ENCODE measurements around the gene ADAMTSL1. TPM values are rescaled to one million over a fixed set of nuclear protein-coding genes. Genes with fewer than 3 reads are reported as not detected.

Gene ADAMTSL1
- total and polyA plus RNA-seq, 2 donors from 2014 or later = 3.0 to 27.3 TPM

DNA sequence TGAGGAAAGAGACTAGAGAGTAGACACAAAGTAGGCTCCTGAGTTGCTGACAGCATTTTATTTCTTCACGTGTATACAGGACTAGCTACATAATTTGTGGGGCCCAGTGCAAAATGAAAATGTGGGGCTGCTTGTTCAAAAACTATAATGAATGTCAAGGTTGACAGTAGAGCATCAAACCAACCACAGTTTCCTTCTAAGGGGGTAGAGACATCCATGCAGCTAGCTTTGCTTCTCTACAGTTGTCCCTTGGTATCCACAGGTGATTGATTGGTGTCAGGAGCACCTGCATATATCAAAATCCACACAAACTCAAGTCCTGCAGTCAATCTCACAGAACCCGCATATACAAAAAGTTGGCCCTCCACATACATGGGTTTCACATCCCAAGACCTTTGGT, 429.5 kb downstream of the ADAMTSL1 start:
- H3K4me1 ChIP-seq (ENCODE audit: control insufficient read depth in 2 of 3, insufficient read depth in 2 of 3, low read depth in 1 of 3, low read length in 3 of 3) = no peaks in the 10 kb centered on the region
- FAIRE-seq = no peak
- no peak overlapping the region for H3K9ac ChIP-seq (ENCODE audit: low read length in 3 of 3)
- peaks cover 0 to 8% (median 0%) of the 10 kb centered on the region in 3 donors for H3K9me3 ChIP-seq (ENCODE audit: control insufficient read depth in 2 of 3, insufficient read depth in 1 of 3, low read length in 3 of 3)
- intact Hi-C loops (cut with DNase I) = no loop called here
- no peak for DNase-seq
- H3K36me3 ChIP-seq (ENCODE audit: control insufficient read depth in 2 of 3, insufficient read depth in 3 of 3, low read length in 3 of 3) = no peaks in the 10 kb centered on the region
- no peak overlapping the region for H3K4me3 ChIP-seq (ENCODE audit: low read length in 3 of 3)
- H3K27ac ChIP-seq (ENCODE audit: low read depth in 2 of 2, low read length in 2 of 2) = no peak overlapping the region
- no peaks in the 10 kb centered on the region for H3K27me3 ChIP-seq (ENCODE audit: control insufficient read depth, insufficient read depth, low read length)
- TF ChIP-seq, protein P1, sequence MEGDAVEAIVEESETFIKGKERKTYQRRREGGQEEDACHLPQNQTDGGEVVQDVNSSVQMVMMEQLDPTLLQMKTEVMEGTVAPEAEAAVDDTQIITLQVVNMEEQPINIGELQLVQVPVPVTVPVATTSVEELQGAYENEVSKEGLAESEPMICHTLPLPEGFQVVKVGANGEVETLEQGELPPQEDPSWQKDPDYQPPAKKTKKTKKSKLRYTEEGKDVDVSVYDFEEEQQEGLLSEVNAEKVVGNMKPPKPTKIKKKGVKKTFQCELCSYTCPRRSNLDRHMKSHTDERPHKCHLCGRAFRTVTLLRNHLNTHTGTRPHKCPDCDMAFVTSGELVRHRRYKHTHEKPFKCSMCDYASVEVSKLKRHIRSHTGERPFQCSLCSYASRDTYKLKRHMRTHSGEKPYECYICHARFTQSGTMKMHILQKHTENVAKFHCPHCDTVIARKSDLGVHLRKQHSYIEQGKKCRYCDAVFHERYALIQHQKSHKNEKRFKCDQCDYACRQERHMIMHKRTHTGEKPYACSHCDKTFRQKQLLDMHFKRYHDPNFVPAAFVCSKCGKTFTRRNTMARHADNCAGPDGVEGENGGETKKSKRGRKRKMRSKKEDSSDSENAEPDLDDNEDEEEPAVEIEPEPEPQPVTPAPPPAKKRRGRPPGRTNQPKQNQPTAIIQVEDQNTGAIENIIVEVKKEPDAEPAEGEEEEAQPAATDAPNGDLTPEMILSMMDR (IDR thresholded peaks at IDR 0.05; ENCODE audit: borderline replicate concordance, extremely low read depth, insufficient read depth) = no peak

DNA sequence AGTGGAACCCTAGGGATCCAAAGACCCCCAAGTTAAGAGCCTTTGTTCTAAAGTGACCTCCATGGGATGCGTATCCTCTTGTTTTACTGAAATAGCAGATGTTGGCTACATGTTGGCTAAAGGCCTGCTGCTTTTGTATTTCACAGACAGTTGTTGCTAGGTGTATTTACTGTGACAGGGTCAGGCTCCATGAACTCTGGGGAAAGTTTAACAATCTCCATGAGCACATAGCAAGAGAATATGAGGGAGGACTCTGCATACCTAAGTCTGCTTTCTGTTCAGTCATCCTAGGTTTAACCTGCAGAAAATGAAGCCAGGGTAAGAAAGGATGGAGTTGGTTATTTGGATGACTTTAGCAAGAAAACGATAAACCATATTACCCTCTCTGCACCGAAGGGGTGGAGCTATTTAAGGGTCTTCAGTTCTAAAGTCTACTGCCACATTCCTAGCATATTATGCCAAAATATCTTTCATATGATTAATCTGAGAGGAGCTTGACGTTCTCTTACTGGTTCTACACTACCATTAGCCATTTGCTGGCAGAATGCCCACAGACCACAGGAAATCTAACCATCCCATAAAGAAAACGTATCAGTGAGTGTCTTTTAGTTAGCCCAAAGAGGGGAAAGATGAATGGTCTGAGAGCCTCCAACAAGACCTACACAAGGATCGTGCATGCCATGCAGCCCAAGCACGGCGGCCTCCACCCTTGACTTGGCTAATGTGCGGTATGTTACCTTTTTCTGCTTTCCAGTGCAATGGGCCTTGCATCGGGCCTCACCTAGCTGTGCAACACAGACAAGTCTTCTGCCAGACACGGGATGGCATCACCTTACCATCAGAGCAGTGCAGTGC, 431.3 kb downstream of the ADAMTSL1 start:
- intact Hi-C loops (cut with DNase I) = no loop called here
- H3K9ac ChIP-seq (ENCODE audit: low read length in 3 of 3) = no peak overlapping the region
- H3K4me1 ChIP-seq (ENCODE audit: control insufficient read depth in 2 of 3, insufficient read depth in 2 of 3, low read depth in 1 of 3, low read length in 3 of 3) = no peaks in the 10 kb centered on the region
- no peaks in the 10 kb centered on the region for H3K36me3 ChIP-seq (ENCODE audit: control insufficient read depth in 2 of 3, insufficient read depth in 3 of 3, low read length in 3 of 3)
- peaks cover 0 to 8% (median 0%) of the 10 kb centered on the region in 3 donors for H3K9me3 ChIP-seq (ENCODE audit: control insufficient read depth in 2 of 3, insufficient read depth in 1 of 3, low read length in 3 of 3)
- TF ChIP-seq, protein P1 (IDR thresholded peaks at IDR 0.05; ENCODE audit: borderline replicate concordance, extremely low read depth, insufficient read depth) = no peak
- H3K4me3 ChIP-seq (ENCODE audit: low read length in 3 of 3) = no peak overlapping the region
- no peaks in the 10 kb centered on the region for H3K27me3 ChIP-seq (ENCODE audit: control insufficient read depth, insufficient read depth, low read length)
- DNase-seq (peak in 3 of 5 donors; percentile 39 to 61 (median 61)), FAIRE-seq (no peak)
- no peak overlapping the region for H3K27ac ChIP-seq (ENCODE audit: low read depth in 2 of 2, low read length in 2 of 2)

DNA sequence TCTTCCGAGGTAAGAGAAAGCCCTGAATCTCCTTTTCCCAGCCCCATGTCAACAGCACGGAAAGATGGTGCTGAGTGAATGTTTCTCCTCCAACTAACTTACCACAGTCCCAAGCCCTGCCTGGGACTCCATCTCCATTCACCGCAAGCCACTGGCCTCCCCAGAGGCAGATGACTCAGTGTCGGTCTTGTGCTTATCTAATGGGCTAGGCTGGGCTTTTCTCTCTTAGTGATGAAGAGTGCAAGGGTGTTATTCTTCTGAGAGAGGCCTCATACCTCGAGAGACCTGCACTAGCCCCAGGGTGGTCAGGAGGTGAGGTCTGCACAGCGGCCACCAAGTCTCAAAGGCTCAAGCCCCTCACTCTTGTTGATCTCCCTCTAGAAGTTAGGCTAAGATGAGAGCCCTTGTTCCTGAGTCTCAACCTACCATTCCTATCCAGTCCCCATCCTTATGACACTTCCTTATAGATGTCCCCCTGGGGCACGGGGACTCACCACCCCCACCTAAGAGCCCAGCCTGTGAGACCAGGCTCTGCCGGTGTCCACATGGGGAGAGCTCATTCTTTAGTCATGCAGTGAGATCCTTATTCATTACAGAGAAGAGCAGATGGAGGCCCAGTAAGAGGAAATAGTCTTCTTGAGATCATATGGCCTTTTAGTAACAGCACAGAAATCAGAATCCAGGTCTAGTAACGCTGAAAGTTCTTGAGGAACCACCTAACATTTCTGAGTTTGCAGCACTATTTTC, 432.1 kb downstream of the ADAMTSL1 start:
- Histone ChIP-seq H3K4me1 (ENCODE audit: control insufficient read depth in 2 of 3, insufficient read depth in 2 of 3, low read depth in 1 of 3, low read length in 3 of 3) (no peaks in the 10 kb centered on the region), H3K27me3 (ENCODE audit: control insufficient read depth, insufficient read depth, low read length) (no peaks in the 10 kb centered on the region), H3K4me3 (ENCODE audit: low read length in 3 of 3) (no peak overlapping the region), H3K27ac (ENCODE audit: low read depth in 2 of 2, low read length in 2 of 2) (no peak overlapping the region), H3K9ac (ENCODE audit: low read length in 3 of 3) (no peak overlapping the region), H3K9me3 (ENCODE audit: control insufficient read depth in 2 of 3, insufficient read depth in 1 of 3, low read length in 3 of 3) (peaks cover 0 to 8% (median 0%) of the 10 kb centered on the region in 3 donors), H3K36me3 (ENCODE audit: control insufficient read depth in 2 of 3, insufficient read depth in 3 of 3, low read length in 3 of 3) (no peaks in the 10 kb centered on the region)
- FAIRE-seq (no peak), DNase-seq (no peak)
- intact Hi-C loops (cut with DNase I) = no loop called here
- TF ChIP-seq, protein P1 (IDR thresholded peaks at IDR 0.05; ENCODE audit: borderline replicate concordance, extremely low read depth, insufficient read depth) = no peak
